Stimulated activated CD4-positive, alpha-beta T cell treated with anti-CD3 and anti-CD28 coated beads, Interleukin-2, amount 100 ng/mL, for 4 hours (primary cell): Measurements from ENCODE around the gene ANGPTL8.

Experiments used
- DNase-seq: peaks from one replicate; pipeline ENCODE4 v3.0.0-alpha.2; 2020; ENCODE audit warnings: low read depth

ANGPTL8 gene

GRCh38 chr19:11239377-11240000 lies at the start of gene ANGPTL8:
Gene ANGPTL8, plus strand, starts transcription at chr19:11239619. Its CDS starts 19 bp downstream, at chr19:11239638.
- DNase-seq: no peak

- DNase-seq: no peak
Measured at GRCh38 chr19:11190501-11190900, 48.9 kb upstream of the ANGPTL8 start.

GRCh38 chr19:11191273-11191755 lies 48.1 kb upstream of the ANGPTL8 start:
- DNase-seq: no peak

GRCh38 chr19:11191934-11192333 lies 47.5 kb upstream of the ANGPTL8 start:
- no peak for DNase-seq

- no peak for DNase-seq
Measured at GRCh38 chr19:11192957-11193939, 46.2 kb upstream of the ANGPTL8 start.

GRCh38 chr19:11194173-11194572 lies 45.2 kb upstream of the ANGPTL8 start:
- DNase-seq: no peak

- no peak for DNase-seq
Measured at GRCh38 chr19:11194656-11195558, 44.5 kb upstream of the ANGPTL8 start.

GRCh38 chr19:11195681-11196080 lies 43.7 kb upstream of the ANGPTL8 start:
- DNase-seq: no peak

GRCh38 chr19:11196406-11197287 lies 42.8 kb upstream of the ANGPTL8 start:
- DNase-seq: no peak

- peak; percentile 57 for DNase-seq
Measured at GRCh38 chr19:11197291-11198174, 41.9 kb upstream of the ANGPTL8 start, which contains the start of gene KANK2. Gene KANK2, minus strand, starts transcription at chr19:11197545. Its CDS starts 3,034 bp downstream, at chr19:11194511.

- DNase-seq: no peak
Measured at GRCh38 chr19:11198175-11198534, 41.3 kb upstream of the ANGPTL8 start.

- DNase-seq: no peak
Measured at GRCh38 chr19:11198769-11199424, 40.5 kb upstream of the ANGPTL8 start.

GRCh38 chr19:11199517-11199916 lies 39.9 kb upstream of the ANGPTL8 start:
- DNase-seq: no peak

- no peak for DNase-seq
Measured at GRCh38 chr19:11200015-11200574, 39.3 kb upstream of the ANGPTL8 start.

GRCh38 chr19:11200931-11201330 lies 38.5 kb upstream of the ANGPTL8 start:
- DNase-seq: no peak

GRCh38 chr19:11201791-11202190 lies 37.6 kb upstream of the ANGPTL8 start:
- DNase-seq: no peak

GRCh38 chr19:11202488-11203193 lies 36.8 kb upstream of the ANGPTL8 start:
- DNase-seq: no peak
